Stomach smooth muscle (tissue), 2 donors: ENCODE data around the gene FGF18.

Experiments used
- H3K27ac ChIP-seq: one replicate; pipeline ENCODE4 v1.7.0; 2013; ENCODE audit warnings: mild to moderate bottlenecking, low read length, inconsistent platforms
- H3K27me3 ChIP-seq, 2 donors: one replicate each; pipeline ENCODE4 v1.7.0; 2013; ENCODE audit warnings: low read length in 2 of 2; ENCODE audit not compliant: insufficient read depth in 2 of 2, control insufficient read depth in 1 of 2
- H3K36me3 ChIP-seq, 2 donors: one replicate each; pipeline ENCODE4 v1.7.0; 2013; ENCODE audit warnings: low read length in 2 of 2; ENCODE audit not compliant: control insufficient read depth in 2 of 2, insufficient read depth in 2 of 2
- H3K4me1 ChIP-seq: one replicate; pipeline ENCODE4 v1.7.0; 2013; ENCODE audit warnings: low read length; ENCODE audit not compliant: control insufficient read depth, insufficient read depth
- H3K4me3 ChIP-seq, 2 donors: one replicate each; pipeline ENCODE4 v1.7.0; 2013; ENCODE audit warnings: low read length in 2 of 2
- H3K9ac ChIP-seq, 2 donors: one replicate each; pipeline ENCODE4 v1.7.0; 2013; ENCODE audit warnings: low read length in 2 of 2, mild to moderate bottlenecking in 1 of 2
- H3K9me3 ChIP-seq, 2 donors: one replicate each; pipeline ENCODE4 v1.7.0; 2013; ENCODE audit warnings: low read length in 2 of 2; ENCODE audit not compliant: control insufficient read depth in 2 of 2
- donor health status: healthy.
- donor health status: Pancreatic carcinoma.

Gene FGF18

GRCh38 chr5:171459839-171460238 lies 40.4 kb downstream of the FGF18 start:
- Histone ChIP-seq H3K36me3 (no peaks in the 10 kb centered on the region), H3K27ac (no peak overlapping the region), H3K4me1 (no peaks in the 10 kb centered on the region), H3K27me3 (no peaks in the 10 kb centered on the region), H3K9me3 (no peaks in the 10 kb centered on the region), H3K4me3 (no peak overlapping the region), H3K9ac (no peak overlapping the region)

- Histone ChIP-seq H3K4me3 (no peak overlapping the region), H3K27me3 (no peaks in the 10 kb centered on the region), H3K9me3 (no peaks in the 10 kb centered on the region), H3K27ac (no peak overlapping the region), H3K4me1 (no peaks in the 10 kb centered on the region), H3K36me3 (no peaks in the 10 kb centered on the region), H3K9ac (no peak overlapping the region)
These were observed 42.9 kb downstream of the FGF18 start for GRCh38 chr5:171462136-171462927.

- H3K27ac ChIP-seq = no peak overlapping the region
- H3K36me3 ChIP-seq = no peaks in the 10 kb centered on the region
- no peaks in the 10 kb centered on the region for H3K27me3 ChIP-seq
- H3K4me1 ChIP-seq = no peaks in the 10 kb centered on the region
- H3K4me3 ChIP-seq = no peak overlapping the region
- no peak overlapping the region for H3K9ac ChIP-seq
- H3K9me3 ChIP-seq = no peaks in the 10 kb centered on the region
These were observed 43.7 kb downstream of the FGF18 start for GRCh38 chr5:171462928-171463861.

GRCh38 chr5:171463862-171464229 lies 44.4 kb downstream of the FGF18 start:
- H3K27ac ChIP-seq = no peak overlapping the region
- H3K9ac ChIP-seq = no peak overlapping the region
- no peaks in the 10 kb centered on the region for H3K9me3 ChIP-seq
- H3K36me3 ChIP-seq = no peaks in the 10 kb centered on the region
- H3K4me1 ChIP-seq = no peaks in the 10 kb centered on the region
- no peak overlapping the region for H3K4me3 ChIP-seq
- H3K27me3 ChIP-seq = no peaks in the 10 kb centered on the region

- H3K27ac ChIP-seq = no peak overlapping the region
- no peaks in the 10 kb centered on the region for H3K4me1 ChIP-seq
- H3K36me3 ChIP-seq = no peaks in the 10 kb centered on the region
- no peaks in the 10 kb centered on the region for H3K27me3 ChIP-seq
- H3K9me3 ChIP-seq = no peaks in the 10 kb centered on the region
- no peak overlapping the region for H3K9ac ChIP-seq
- no peak overlapping the region for H3K4me3 ChIP-seq
These were observed 45.4 kb downstream of the FGF18 start for GRCh38 chr5:171464829-171465228.

- Histone ChIP-seq H3K9me3 (peaks cover 0 to under 1% of the 10 kb centered on the region in 2 donors), H3K4me3 (no peak overlapping the region), H3K27me3 (no peaks in the 10 kb centered on the region), H3K27ac (no peak overlapping the region), H3K9ac (no peak overlapping the region), H3K4me1 (no peaks in the 10 kb centered on the region), H3K36me3 (no peaks in the 10 kb centered on the region)
These were observed 47.7 kb downstream of the FGF18 start for GRCh38 chr5:171467107-171467506.

GRCh38 chr5:171469326-171469725 lies 49.9 kb downstream of the FGF18 start:
- H3K4me1 ChIP-seq = no peaks in the 10 kb centered on the region

GRCh38 chr5:171470420-171470819 lies 51.0 kb downstream of the FGF18 start:
- H3K9ac ChIP-seq = no peak overlapping the region
- no peaks in the 10 kb centered on the region for H3K27me3 ChIP-seq
- H3K4me1 ChIP-seq = no peaks in the 10 kb centered on the region
- H3K9me3 ChIP-seq = peaks cover 0 to 12% of the 10 kb centered on the region in 2 donors
- H3K27ac ChIP-seq = no peak overlapping the region
- no peak overlapping the region for H3K4me3 ChIP-seq
- no peaks in the 10 kb centered on the region for H3K36me3 ChIP-seq

More at GRCh38 chr5:171469326-171469725, 49.9 kb downstream of the FGF18 start:
- Histone ChIP-seq H3K27ac (no peak overlapping the region), H3K4me3 (no peak overlapping the region), H3K9ac (no peak overlapping the region), H3K27me3 (no peaks in the 10 kb centered on the region), H3K9me3 (peaks cover 0 to 8% of the 10 kb centered on the region in 2 donors), H3K36me3 (no peaks in the 10 kb centered on the region)

- H3K4me3 ChIP-seq = no peak overlapping the region
- H3K36me3 ChIP-seq = no peaks in the 10 kb centered on the region
- peaks cover 0 to 12% of the 10 kb centered on the region in 2 donors for H3K9me3 ChIP-seq
- H3K27me3 ChIP-seq = no peaks in the 10 kb centered on the region
- no peak overlapping the region for H3K9ac ChIP-seq
- no peaks in the 10 kb centered on the region for H3K4me1 ChIP-seq
- H3K27ac ChIP-seq = no peak overlapping the region
These were observed 54.9 kb downstream of the FGF18 start for GRCh38 chr5:171474230-171474813.

- no peaks in the 10 kb centered on the region for H3K36me3 ChIP-seq
- H3K4me1 ChIP-seq = no peaks in the 10 kb centered on the region
- H3K27me3 ChIP-seq = no peaks in the 10 kb centered on the region
- no peak overlapping the region for H3K9ac ChIP-seq
- no peak overlapping the region for H3K4me3 ChIP-seq
- peaks cover 0 to 12% of the 10 kb centered on the region in 2 donors for H3K9me3 ChIP-seq
- H3K27ac ChIP-seq = no peak overlapping the region
These were observed 56.1 kb downstream of the FGF18 start for GRCh38 chr5:171475596-171475995.
